NCI-H510A treated with DMSO at 0.1 percent for 48 hours (cell line): ENCODE measurements around the gene HOXD9.

ENCODE experiments used
- DNase-seq: peaks from one replicate; lab custom pipeline; 2025; lab: John Stamatoyannopoulos, UW

HOXD9 gene

DNA sequence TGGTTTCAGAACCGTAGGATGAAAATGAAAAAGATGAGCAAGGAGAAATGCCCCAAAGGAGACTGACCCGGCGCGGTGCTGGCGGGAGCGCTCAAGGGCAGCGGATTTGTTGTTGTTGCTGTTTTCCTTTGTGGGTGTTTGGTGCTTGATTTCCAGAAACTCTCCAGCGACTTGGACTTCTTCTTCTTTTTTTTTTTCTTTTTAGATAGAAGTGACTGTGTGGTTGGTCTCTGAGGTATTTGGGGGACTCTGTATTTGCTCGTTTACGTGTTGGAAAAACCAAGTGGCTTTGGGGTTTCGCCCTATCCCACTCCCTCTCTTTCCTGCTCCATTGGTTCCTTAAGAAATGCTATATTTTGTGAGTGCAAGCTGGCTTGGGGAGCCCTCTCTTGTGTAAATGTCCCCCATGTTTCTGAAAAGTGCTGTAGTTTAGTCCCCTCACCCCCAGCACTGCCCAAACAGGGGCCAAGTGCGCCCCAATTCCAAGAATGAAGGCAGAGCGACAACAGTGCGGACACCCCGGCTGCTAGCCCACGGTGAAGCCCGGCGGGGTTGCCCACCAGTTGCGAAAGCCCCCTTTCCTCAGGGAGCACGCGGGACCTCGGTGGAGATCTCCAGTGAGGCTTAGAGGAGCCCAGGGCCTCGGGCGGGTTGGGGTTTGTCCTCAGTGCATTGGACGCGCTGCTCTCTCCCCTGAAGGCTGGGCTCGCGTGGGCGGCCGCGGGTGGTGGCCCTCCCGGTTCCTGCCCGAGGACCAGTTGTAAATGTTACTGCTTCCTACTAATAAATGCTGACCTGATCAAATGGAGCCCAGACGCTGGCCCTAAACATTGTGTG, 1.8 kb downstream of the HOXD9 start:
- no peak for DNase-seq

DNA sequence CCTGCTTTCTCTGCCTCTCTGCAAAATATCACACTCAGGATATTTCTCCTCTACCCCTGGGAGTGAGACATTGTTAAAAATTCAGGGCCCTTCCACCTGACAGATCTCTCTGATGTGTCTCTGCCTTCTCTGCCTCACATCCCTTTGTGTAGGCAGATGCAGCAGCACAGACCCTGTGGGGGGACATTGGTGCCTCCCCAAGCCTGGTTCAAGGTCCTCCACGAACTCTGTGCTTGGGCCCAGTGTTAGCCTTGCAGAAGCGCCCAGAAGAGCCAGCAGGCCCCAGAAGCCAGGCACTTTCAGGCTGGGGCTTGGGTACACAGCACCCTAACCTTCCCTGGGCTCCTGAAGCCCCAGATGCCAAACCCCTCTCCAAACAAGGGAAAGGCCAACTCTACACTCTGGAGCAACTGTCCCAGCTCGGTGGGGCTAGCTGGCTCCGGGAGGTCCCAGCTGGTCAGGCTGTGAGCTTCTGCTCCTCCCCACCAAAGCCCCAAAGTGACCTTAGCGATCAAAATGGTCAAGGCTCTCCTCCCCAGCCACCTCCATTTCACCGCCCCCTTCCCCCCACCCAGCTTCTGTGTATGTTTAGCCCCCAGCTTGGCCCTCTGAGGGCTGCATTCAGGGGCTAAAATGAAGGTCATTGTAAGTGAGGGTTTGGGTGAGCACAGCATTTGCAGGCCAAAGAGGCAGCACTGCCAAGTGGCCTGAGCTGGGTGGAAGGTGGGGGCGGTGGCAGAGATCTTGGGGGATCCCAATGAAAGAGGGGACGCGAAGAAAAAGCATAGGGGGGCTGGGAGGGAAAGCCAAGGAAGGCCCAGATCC, 2.6 kb downstream of the HOXD9 start:
- no peak for DNase-seq

GRCh38 chr2:176125772-176126054, 3.2 kb downstream of the HOXD9 start:
- no peak for DNase-seq

DNA sequence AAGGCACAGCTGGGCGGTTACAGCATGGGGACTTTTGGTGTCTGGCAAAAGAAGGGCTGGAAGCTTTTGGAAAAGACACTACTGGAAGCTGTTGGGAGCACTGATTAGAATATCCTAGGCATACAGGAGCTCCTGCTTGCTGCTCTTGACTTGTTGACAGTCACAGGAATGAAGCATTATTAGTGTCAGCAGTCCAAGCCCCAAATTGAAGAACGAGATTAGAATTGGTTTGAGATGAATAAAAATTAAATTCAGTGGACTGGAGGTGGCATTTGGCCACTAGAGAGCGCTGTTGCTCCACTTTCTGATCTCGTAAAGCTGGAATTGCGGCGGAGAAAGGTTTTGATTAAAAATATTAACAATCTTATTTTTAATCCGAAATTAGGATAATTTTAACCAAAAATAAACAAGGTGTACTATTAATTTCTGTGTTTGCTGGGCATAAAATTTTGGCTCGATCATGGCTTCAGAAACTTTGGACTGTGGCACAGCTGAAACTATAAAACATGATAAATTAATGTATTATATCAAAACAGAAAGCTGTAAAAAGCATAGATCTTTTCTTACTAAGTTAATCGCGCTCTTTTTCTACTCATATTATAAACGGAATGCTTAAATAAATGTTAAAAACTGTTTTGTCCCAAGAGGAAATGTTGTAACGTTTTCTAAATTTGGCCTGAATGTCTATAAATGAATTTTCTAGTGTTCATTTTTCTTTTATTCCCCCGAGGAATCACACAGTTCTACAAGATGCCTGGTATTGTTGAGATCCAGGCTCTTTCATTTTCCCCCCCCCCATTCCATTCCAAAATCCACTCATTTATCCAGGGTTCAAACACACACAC, 4.6 kb downstream of the HOXD9 start:
- peak; percentile 61 for DNase-seq

DNA sequence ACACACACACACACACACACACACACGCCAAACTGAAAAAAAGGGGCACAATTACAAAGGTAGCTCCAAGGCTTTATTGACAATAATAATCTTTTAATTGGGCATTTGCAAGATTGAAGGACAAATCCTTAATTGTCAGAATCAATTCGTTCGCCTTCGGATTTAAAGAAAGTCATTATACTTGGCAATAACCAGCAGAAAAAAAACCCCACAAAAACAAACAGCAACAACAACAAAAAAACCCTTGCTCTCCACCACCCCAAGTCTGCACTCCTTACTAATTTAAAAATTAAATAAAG, 5.2 kb downstream of the HOXD9 start:
- no peak for DNase-seq

- DNase-seq: no peak
Measured at GRCh38 chr2:176128172-176128981, 5.9 kb downstream of the HOXD9 start.

GRCh38 chr2:176128982-176129796, 6.7 kb downstream of the HOXD9 start, which contains the start of gene HOXD8:
TSS of gene HOXD8 (plus strand) at chr2:176129705. CDS start at chr2:176130367, 662 bp downstream.
- no peak for DNase-seq

- no peak for DNase-seq
Measured at GRCh38 chr2:176129813-176130146, 7.3 kb downstream of the HOXD9 start.

GRCh38 chr2:176130147-176130956, 7.8 kb downstream of the HOXD9 start:
- no peak for DNase-seq

GRCh38 chr2:176130957-176131847, 8.7 kb downstream of the HOXD9 start:
- DNase-seq: no peak

GRCh38 chr2:176131848-176132158, 9.3 kb downstream of the HOXD9 start:
- DNase-seq: no peak

GRCh38 chr2:176132205-176133171, 10.0 kb downstream of the HOXD9 start:
- no peak for DNase-seq

DNA sequence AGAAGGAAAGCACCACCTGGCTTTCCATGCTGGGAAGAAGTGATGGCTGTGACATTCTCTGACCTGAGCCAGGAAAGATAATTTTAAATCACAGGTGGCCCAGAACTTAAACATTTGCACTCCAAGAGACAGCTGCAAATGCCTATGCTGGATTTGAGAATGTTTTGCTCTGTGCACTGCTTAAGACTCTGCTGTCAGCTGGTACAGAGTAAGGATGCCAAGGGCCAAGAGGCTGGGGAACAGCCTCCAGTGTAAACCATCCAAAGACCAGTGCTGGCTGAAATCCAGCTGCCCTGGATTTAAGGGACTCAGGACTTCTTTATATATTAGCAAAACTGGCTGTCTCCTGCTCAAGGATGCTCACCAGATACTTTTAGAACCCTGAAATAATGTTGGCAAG, 10.9 kb downstream of the HOXD9 start:
- no peak for DNase-seq

- no peak for DNase-seq
Measured at GRCh38 chr2:176134035-176134434, 11.5 kb downstream of the HOXD9 start.

- DNase-seq: no peak
Measured at GRCh38 chr2:176135035-176135440, 12.5 kb downstream of the HOXD9 start.

DNA sequence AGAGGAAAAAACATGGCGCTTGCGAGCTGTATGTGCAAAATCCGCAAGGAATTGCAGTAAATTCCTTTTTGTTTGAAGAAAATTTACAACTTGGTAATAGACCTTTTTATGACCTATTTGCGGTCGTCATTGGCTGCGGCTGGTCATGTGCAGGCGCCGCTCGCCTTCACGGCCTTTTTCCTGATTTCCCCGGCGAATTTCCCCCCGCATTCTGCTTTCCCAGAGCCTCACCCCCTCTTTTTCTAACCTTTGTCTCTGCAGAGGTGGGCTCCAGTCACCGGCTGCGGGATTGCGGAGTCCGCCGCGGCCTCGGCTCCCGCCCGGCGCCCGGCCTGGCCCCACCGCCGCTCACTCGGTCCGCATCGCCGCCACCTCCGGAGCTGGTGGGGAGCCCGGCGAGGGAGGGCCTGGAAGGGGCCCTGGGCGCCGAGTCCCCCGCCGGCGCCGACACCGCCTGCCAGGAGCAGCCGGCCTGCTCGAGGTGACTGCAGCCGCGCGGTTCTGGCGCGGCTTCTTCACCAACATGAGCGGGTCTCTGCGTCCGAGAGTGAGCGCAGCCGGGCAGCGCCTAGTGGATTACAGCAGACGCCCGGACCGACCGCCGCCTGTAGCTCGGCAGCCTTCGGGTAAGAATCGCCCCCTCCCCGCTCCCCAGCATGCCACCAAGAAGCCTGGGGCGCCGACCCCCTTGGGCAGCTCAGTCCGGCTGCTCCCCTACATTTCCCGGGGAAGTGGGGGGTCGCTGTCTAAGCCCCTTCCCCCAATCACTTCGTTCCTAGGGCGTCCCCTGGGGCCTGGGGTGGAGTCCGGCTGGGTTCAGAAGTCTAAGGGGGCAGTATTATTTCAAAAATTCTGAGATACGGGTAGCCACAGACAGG, 14.1 kb downstream of the HOXD9 start:
- peak; percentile 56 for DNase-seq

GRCh38 chr2:176137252-176137580, 14.7 kb downstream of the HOXD9 start:
- DNase-seq: no peak
